Fibroblast of lung (primary cell): ENCODE measurements around the gene ARHGAP1. TPM values are rescaled to one million over a fixed set of nuclear protein-coding genes. Genes with fewer than 3 reads are reported as not detected.

Experiments
- DNase-seq, 2 donors: peaks; one replicate each; pipeline versions ENCODE4 v3.0.0 to v3.0.0-alpha.2; 2010; ENCODE audit warnings: low read depth in 2 of 2
- H2AFZ ChIP-seq: 2 replicates; pipeline ENCODE4 v1.5.1; 2012; ENCODE audit warnings: low read length, control low read depth, inconsistent platforms
- H3K27ac ChIP-seq: 2 replicates; pipeline ENCODE4 v1.5.1; 2011; ENCODE audit warnings: low read length, control low read depth; ENCODE audit not compliant: insufficient read depth
- H3K27me3 ChIP-seq: 2 replicates; pipeline ENCODE4 v1.5.1; 2011; ENCODE audit warnings: mild to moderate bottlenecking, low read length; ENCODE audit not compliant: control insufficient read depth, insufficient read depth
- H3K36me3 ChIP-seq: 2 replicates; pipeline ENCODE4 v1.5.1; 2011; ENCODE audit warnings: low read length; ENCODE audit not compliant: control insufficient read depth, insufficient read depth
- H3K4me1 ChIP-seq: 2 replicates; pipeline ENCODE4 v1.5.1; 2011; ENCODE audit warnings: low read length; ENCODE audit not compliant: control insufficient read depth, insufficient read depth; ENCODE audit errors: extremely low read depth
- H3K4me2 ChIP-seq: 2 replicates; pipeline ENCODE4 v1.5.1; 2011; ENCODE audit warnings: low read length, control low read depth; ENCODE audit not compliant: insufficient read depth; ENCODE audit errors: extremely low read depth
- H3K4me3 ChIP-seq, 4 experiments: fragments of 200-600 bp in 1 of 4; sonication (generic) in 1 of 4; replicated peaks in 1 of 4; 2 replicates each; pipeline ENCODE4 v1.5.1; 2011 to 2016; ENCODE audit warnings: low read length in 4 of 4, low read depth in 3 of 4, mild to moderate bottlenecking in 3 of 4, control low read depth in 2 of 4, inconsistent platforms in 1 of 4, mixed read lengths in 1 of 4; ENCODE audit not compliant: insufficient read depth in 1 of 4; ENCODE audit errors: control extremely low read depth in 1 of 4
- H3K79me2 ChIP-seq: 2 replicates; pipeline ENCODE4 v1.5.1; 2012; ENCODE audit warnings: mild to moderate bottlenecking, low read length, inconsistent platforms; ENCODE audit not compliant: control insufficient read depth, insufficient read depth
- H3K9ac ChIP-seq: 2 replicates; pipeline ENCODE4 v1.5.1; 2011; ENCODE audit warnings: mild to moderate bottlenecking, low read length, control low read depth; ENCODE audit not compliant: insufficient read depth
- H3K9me3 ChIP-seq: 2 replicates; pipeline ENCODE4 v1.5.1; 2012; ENCODE audit warnings: low read depth, low read length; ENCODE audit not compliant: control insufficient read depth, insufficient read depth
- H4K20me1 ChIP-seq: 2 replicates; pipeline ENCODE4 v1.5.1; 2011; ENCODE audit warnings: low read length; ENCODE audit not compliant: control insufficient read depth, insufficient read depth; ENCODE audit errors: extremely low read depth
- CTCF ChIP-seq, 2 donors: IDR thresholded peaks in 1 of 2; conservative IDR thresholded peaks in 1 of 2; 1 replicate in 1 of 2; 2 replicates in 1 of 2; pipeline ENCODE4 v1.5.1; 2011 to 2012; ENCODE audit warnings: low read length in 2 of 2, control low read depth in 1 of 2, inconsistent platforms in 1 of 2, low read depth in 1 of 2, mild to moderate bottlenecking in 1 of 2
- EZH2 ChIP-seq: IDR thresholded peaks from 2 replicates; pipeline ENCODE4 v1.5.1; 2012; ENCODE audit warnings: low read length, control low read depth, mild to moderate bottlenecking; ENCODE audit errors: missing control alignments
- polyA plus RNA-seq, 2 donors: library from polyadenylated mRNA; depleted of rRNA in 1 of 2; stranded (reverse) in 1 of 2; unstranded in 1 of 2; fragments of >200 nt; gene quantifications; 2 replicates each; pipeline ENCODE4 v1.2.1, GENCODE V29; 2011 to 2012; ENCODE audit warnings: missing spikeins in 1 of 2
- total RNA-seq: library from RNA; depleted of rRNA; stranded (reverse); fragments of >200 nt; gene quantifications from 2 replicates; pipeline ENCODE4 v1.2.1, GENCODE V29; 2014

ARHGAP1 gene
- total and polyA plus RNA-seq, 2 donors (not counting 1 experiment from before 2014, with no cell fraction given) = 34.4 to 38.0 TPM

DNA sequence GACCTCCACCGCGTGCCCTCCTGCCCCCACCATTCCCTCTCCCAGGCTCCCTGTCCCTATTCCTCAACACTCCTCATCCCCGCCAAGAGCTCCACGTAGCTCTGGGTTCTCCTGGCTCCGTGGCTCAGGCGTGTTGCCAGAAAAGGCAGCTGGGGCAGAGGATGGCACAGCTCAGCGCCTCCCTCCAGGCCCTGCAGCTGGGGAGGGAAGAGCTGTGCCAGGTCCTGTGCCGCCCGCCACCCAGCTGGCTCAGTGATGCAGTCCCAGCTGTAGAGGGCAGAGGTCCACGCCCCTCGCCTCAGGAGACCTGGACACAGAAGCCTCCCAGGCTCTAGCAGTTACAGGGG, 4.2 kb downstream of the ARHGAP1 start:
- no peak overlapping the region for H3K9ac ChIP-seq
- no peak for DNase-seq
- H2AFZ ChIP-seq = no peak overlapping the region
- peaks cover 24% of the 10 kb centered on the region for H3K36me3 ChIP-seq
- H3K27ac ChIP-seq = no peak overlapping the region
- peaks cover 12% of the 10 kb centered on the region for H3K4me1 ChIP-seq
- peaks cover 33% of the 10 kb centered on the region for H3K79me2 ChIP-seq
- TF ChIP-seq EZH2 (no peak), CTCF (conservative IDR thresholded peaks at IDR 0.05 in 1 of 2, IDR thresholded peaks at IDR 0.05 in 1 of 2; ENCODE audit: low read depth in 1 of 2, low read length in 2 of 2) (no peak)
- H3K4me2 ChIP-seq = no peak overlapping the region
- H3K9me3 ChIP-seq = no peaks in the 10 kb centered on the region
- no peaks in the 10 kb centered on the region for H4K20me1 ChIP-seq
- H3K4me3 ChIP-seq = no peak overlapping the region
- no peaks in the 10 kb centered on the region for H3K27me3 ChIP-seq

GRCh38 chr11:46695345-46696211, 4.8 kb downstream of the ARHGAP1 start:
- Histone ChIP-seq H3K4me2 (no peak overlapping the region), H2AFZ (no peak overlapping the region), H3K27me3 (no peaks in the 10 kb centered on the region), H3K9ac (no peak overlapping the region), H3K9me3 (no peaks in the 10 kb centered on the region), H3K79me2 (peaks cover 30% of the 10 kb centered on the region), H3K36me3 (peaks cover 24% of the 10 kb centered on the region), H3K4me1 (peaks cover 12% of the 10 kb centered on the region), H4K20me1 (no peaks in the 10 kb centered on the region), H3K27ac (no peak overlapping the region), H3K4me3 (no peak overlapping the region)
- TF ChIP-seq EZH2 (no peak), CTCF (conservative IDR thresholded peaks at IDR 0.05 in 1 of 2, IDR thresholded peaks at IDR 0.05 in 1 of 2; ENCODE audit: low read depth in 1 of 2, low read length in 2 of 2) (no peak)
- no peak for DNase-seq

DNA sequence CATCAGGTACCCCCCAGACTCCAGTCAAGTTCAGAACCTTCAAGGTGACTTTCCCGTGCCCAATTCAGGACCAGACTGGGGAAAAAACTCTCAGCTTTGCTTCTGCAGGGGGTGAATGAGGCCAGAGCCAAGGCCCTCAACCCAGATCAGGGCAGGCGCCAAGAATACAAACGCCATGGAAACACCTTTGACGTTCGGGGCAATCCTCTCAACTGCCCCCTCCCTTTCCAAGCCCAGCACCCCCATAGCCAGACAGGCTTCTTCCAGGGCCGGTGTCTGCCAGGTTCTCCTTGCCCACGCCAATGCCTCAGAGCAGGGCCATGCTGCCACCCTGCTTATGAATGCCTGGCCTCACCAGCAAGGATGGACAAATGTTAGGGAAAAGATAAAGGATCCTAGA, 5.8 kb downstream of the ARHGAP1 start:
- no peak overlapping the region for H3K27ac ChIP-seq
- peaks cover 24% of the 10 kb centered on the region for H3K36me3 ChIP-seq
- H2AFZ ChIP-seq = no peak overlapping the region
- H3K9me3 ChIP-seq = no peaks in the 10 kb centered on the region
- H4K20me1 ChIP-seq = no peaks in the 10 kb centered on the region
- no peak for DNase-seq
- no peaks in the 10 kb centered on the region for H3K27me3 ChIP-seq
- H3K4me1 ChIP-seq = peaks cover 12% of the 10 kb centered on the region
- peaks cover 26% of the 10 kb centered on the region for H3K79me2 ChIP-seq
- H3K9ac ChIP-seq = no peak overlapping the region
- no peak overlapping the region for H3K4me2 ChIP-seq
- TF ChIP-seq EZH2 (no peak), CTCF (conservative IDR thresholded peaks at IDR 0.05 in 1 of 2, IDR thresholded peaks at IDR 0.05 in 1 of 2; ENCODE audit: low read depth in 1 of 2, low read length in 2 of 2) (no peak)
- H3K4me3 ChIP-seq = no peak overlapping the region
